Stimulated activated CD4-positive, alpha-beta T cell treated with anti-CD3 and anti-CD28 coated beads, Interleukin-15, amount 100 ng/mL, for 1 hour (primary cell): Measurements from ENCODE around the gene EIF2D.

Experiments used
- DNase-seq, 2 donors: peaks; one replicate each; pipeline ENCODE4 v3.0.0-alpha.2; 2020; ENCODE audit warnings: low read depth in 1 of 2, low spot score in 1 of 2

Gene EIF2D

GRCh38 chr1:206570529-206570928 lies 41.7 kb downstream of the EIF2D start:
- DNase-seq: no peak

- no peak for DNase-seq
These were observed 42.7 kb downstream of the EIF2D start for GRCh38 chr1:206569556-206569955.

GRCh38 chr1:206568779-206569352 lies 43.4 kb downstream of the EIF2D start:
- no peak for DNase-seq

GRCh38 chr1:206568256-206568655 lies 44.0 kb downstream of the EIF2D start:
- DNase-seq: no peak

GRCh38 chr1:206566999-206567398 lies 45.3 kb downstream of the EIF2D start:
- DNase-seq: no peak

GRCh38 chr1:206565995-206566394 lies 46.3 kb downstream of the EIF2D start:
- no peak for DNase-seq

GRCh38 chr1:206563367-206564207 lies 48.7 kb downstream of the EIF2D start:
- DNase-seq: no peak

GRCh38 chr1:206560007-206560716 lies 52.1 kb downstream of the EIF2D start:
- no peak for DNase-seq

GRCh38 chr1:206559672-206559995 lies 52.6 kb downstream of the EIF2D start:
- DNase-seq: no peak

GRCh38 chr1:206558794-206559671 lies 53.2 kb downstream of the EIF2D start:
- DNase-seq: no peak

GRCh38 chr1:206557636-206558473 lies 54.4 kb downstream of the EIF2D start:
- DNase-seq: no peak

GRCh38 chr1:206556750-206557635 lies 55.3 kb downstream of the EIF2D start:
- peak; percentile 77 to 78 for DNase-seq

GRCh38 chr1:206556047-206556749 lies 56.1 kb downstream of the EIF2D start:
- no peak for DNase-seq

- no peak for DNase-seq
These were observed 56.8 kb downstream of the EIF2D start for GRCh38 chr1:206555473-206555935.

- DNase-seq: no peak
These were observed 57.4 kb downstream of the EIF2D start for GRCh38 chr1:206554701-206555472.

GRCh38 chr1:206554211-206554610 lies 58.1 kb downstream of the EIF2D start:
- DNase-seq: no peak

GRCh38 chr1:206551986-206552326 lies 60.3 kb downstream of the EIF2D start:
- peak in 1 of 2 donors; percentile 61 for DNase-seq
